Measurements from ENCODE around the gene LINGO4. TPM values are rescaled to one million over a fixed set of nuclear protein-coding genes. Genes with fewer than 3 reads are reported as not detected.

The LINGO4 gene
- total RNA-seq, 2 experiments from 2014 or later, result not detected

- CTCF ChIA-PET, result interaction anchor here (1.5 kb wide), 1 partner anchor 18 kb away, joined by 3 read pairs; no protein-coding TSS in a partner anchor
- H3K4me3 Mint-ChIP-seq, result no peak overlapping the region
- ATAC-seq (peak; percentile 76), DNase-seq (peak; percentile 47)
- no peaks in the 10 kb centered on the region for H3K9me3 Mint-ChIP-seq
- no peak for TF ChIP-seq CTCF (IDR thresholded peaks at IDR 0.05)
- POLR2A ChIA-PET, result no interaction called here
- intact Hi-C loops (cut with micrococcal nuclease), result no loop called here
- peak overlapping the region; percentile 36 for H3K27ac Mint-ChIP-seq
- peaks cover 28% of the 10 kb centered on the region for H3K36me3 Mint-ChIP-seq (ENCODE audit: low read depth)
- no peaks in the 10 kb centered on the region for H3K27me3 Mint-ChIP-seq
- peaks cover 26% of the 10 kb centered on the region for H3K4me1 Mint-ChIP-seq (ENCODE audit: low read depth)
These were observed 40.9 kb upstream of the LINGO4 start for GRCh38 chr1:151846062-151846568.

DNA sequence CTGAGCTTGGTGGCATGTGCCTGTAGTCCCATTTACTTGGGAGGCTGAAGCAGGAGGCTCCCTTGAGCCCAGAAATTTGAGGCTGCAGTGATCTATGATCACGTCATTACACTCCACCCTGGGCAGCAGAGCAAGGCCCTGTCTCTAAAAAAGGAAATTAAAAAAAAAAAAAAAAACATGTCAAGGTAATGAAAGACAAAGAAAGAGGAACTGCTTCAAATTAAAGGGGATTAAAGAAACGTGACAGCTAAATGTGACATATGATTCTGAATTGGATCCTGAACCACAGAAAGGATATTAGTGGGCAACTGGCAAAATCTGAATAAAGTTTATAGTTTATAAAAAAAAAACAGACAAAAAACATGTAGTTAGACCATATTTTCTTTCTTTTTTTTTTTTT, 38.2 kb upstream of the LINGO4 start:
- no peaks in the 10 kb centered on the region for H3K9me3 Mint-ChIP-seq
- POLR2A ChIA-PET, result interaction anchor here (0.7 kb wide), 1 partner anchor 45 kb away, joined by 3 read pairs; no protein-coding TSS in a partner anchor
- CTCF ChIA-PET, result no interaction called here
- TF ChIP-seq CTCF (IDR thresholded peaks at IDR 0.05), result no peak
- DNase-seq, result no peak
- H3K36me3 Mint-ChIP-seq (ENCODE audit: low read depth), result peaks cover 24% of the 10 kb centered on the region
- no peaks in the 10 kb centered on the region for H3K27me3 Mint-ChIP-seq
- H3K27ac Mint-ChIP-seq, result no peak overlapping the region
- intact Hi-C loops (cut with micrococcal nuclease), result no loop called here
- H3K4me1 Mint-ChIP-seq (ENCODE audit: low read depth), result peaks cover 29% of the 10 kb centered on the region
- no peak overlapping the region for H3K4me3 Mint-ChIP-seq
- ATAC-seq, result no peak

DNA sequence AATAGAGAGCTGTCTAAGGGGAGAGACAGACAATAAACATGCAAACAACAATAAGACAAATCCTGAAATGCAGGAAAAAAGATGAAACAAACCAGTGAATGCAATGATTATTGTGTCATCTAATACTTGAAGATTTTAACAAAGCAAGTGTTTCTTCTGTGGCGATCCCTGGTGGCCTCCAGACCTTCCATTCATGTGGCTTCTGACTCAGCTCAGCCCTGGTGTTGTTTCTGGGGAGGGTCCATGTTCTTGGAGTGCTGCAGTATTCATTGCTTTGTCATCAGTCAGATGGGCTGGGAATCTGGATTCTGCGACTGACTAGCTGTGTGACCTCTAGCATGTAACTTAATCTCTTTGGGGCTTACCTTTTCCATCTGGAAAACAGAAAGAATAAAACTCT, 35.9 kb upstream of the LINGO4 start:
- intact Hi-C loops (cut with micrococcal nuclease), result no loop called here
- ChIA-PET CTCF (interaction anchor here (1.0 kb wide), 1 partner anchor 7 kb away, joined by 4 read pairs; no protein-coding TSS in a partner anchor), POLR2A (interaction anchor here (0.6 to 2.9 kb wide), 5 partner anchors 11 to 118 kb away, joined by 3 to 9 read pairs (median 3); partner anchors contain the start of gene MRPL9)
- ATAC-seq (no peak), DNase-seq (no peak)
- Mint-ChIP-seq H3K4me1 (ENCODE audit: low read depth) (peaks cover 32% of the 10 kb centered on the region), H3K9me3 (no peaks in the 10 kb centered on the region), H3K27ac (no peak overlapping the region), H3K27me3 (no peaks in the 10 kb centered on the region), H3K4me3 (no peak overlapping the region), H3K36me3 (ENCODE audit: low read depth) (peaks cover 21% of the 10 kb centered on the region)
- TF ChIP-seq CTCF (IDR thresholded peaks at IDR 0.05), result no peak

DNA sequence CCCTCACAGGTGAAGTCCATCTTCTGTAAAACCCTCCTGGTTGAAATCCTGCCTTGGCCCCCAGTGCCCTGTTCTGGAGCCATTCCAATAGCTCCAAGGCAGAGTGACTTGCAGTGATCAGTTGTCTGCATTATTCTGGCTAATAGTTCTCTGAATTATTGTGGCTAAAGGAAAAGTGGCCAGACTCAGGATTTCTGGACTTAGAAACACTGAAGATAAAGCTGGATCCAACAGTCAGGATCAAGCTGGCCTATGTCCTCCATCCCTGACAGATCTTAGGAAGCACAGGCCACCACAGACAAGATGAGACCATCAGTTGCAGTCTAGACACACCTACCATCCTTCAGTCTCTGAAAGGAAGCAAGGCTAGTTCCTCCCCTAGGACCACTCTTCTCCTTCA, 35.2 kb upstream of the LINGO4 start:
- ChIA-PET POLR2A (interaction anchor here (0.6 to 3.0 kb wide), 10 partner anchors 8 to 312 kb away, joined by 3 to 9 read pairs (median 3); partner anchors contain the start of genes MRPL9 and TDRKH), CTCF (interaction anchor here (1.0 to 1.5 kb wide), 2 partner anchors 8 to 120 kb away, joined by 4 read pairs; partner anchors contain the start of gene RIIAD1)
- TF ChIP-seq CTCF (IDR thresholded peaks at IDR 0.05), result no peak
- Mint-ChIP-seq H3K9me3 (no peaks in the 10 kb centered on the region), H3K36me3 (ENCODE audit: low read depth) (peaks cover 17% of the 10 kb centered on the region), H3K27ac (no peak overlapping the region), H3K27me3 (no peaks in the 10 kb centered on the region), H3K4me3 (peak overlapping the region; percentile 80), H3K4me1 (ENCODE audit: low read depth) (peaks cover 29% of the 10 kb centered on the region)
- intact Hi-C loops (cut with micrococcal nuclease), result no loop called here
- ATAC-seq (no peak), DNase-seq (no peak)

All from activated CD8-positive, alpha-beta T cell treated with anti-CD3 and anti-CD28 coated beads for 36 hours (primary cell).